HG02763 (cell line): ENCODE data around the gene MRPS15.

Experiments used
- ATAC-seq: cut with Tn5 transposase; IDR thresholded peaks from one replicate; pipeline ENCODE4 v1.9.1; 2021; ENCODE audit warnings: mild to moderate bottlenecking, moderate library complexity; ENCODE audit not compliant: unreplicated experiment

The MRPS15 gene

GRCh38 chr1:36432616-36433015 lies 31.6 kb downstream of the MRPS15 start:
- ATAC-seq: no peak

DNA sequence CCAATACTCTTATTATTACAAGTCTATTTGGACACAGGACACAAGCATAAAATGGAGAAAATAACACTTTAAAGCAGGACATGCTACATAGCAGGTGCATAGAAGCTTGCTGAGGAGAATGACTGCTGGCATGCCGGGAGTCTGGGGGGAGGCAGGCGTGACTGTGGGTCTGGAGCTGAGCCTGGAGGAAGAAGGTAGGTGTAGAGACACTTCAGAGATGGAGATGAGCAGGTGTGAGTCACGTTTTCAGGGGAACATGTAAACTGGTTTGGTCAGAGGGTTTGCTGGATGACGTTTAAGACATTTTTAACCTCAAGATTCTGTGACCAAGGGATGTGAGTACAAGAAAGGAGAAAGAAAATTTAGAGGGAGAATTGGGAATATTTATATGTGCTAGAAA lies 38.4 kb downstream of the MRPS15 start:
- ATAC-seq: no peak

GRCh38 chr1:36421649-36422048 lies 42.5 kb downstream of the MRPS15 start:
- no peak for ATAC-seq

- ATAC-seq: no peak
Observed at GRCh38 chr1:36420836-36421317, 43.3 kb downstream of the MRPS15 start.

GRCh38 chr1:36420409-36420808 lies 43.8 kb downstream of the MRPS15 start:
- no peak for ATAC-seq

DNA sequence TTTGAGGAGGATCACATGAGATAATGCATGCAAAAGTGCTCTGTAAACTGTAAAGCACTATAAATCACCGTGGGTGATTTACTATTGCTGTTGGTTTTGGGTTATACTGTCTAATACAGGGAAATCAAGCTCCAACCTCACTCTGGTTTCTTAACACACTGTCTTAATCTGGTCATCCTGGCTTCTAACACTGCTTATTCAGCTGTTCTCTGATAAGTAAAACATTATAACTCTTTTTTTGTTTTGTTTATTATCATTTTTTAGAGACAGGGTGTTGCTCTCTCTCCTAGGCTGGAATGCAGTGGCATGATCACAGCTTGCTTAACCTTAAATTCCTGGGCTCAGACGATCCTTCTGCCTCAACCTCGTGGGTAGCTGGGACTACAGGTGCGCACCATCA lies 44.6 kb downstream of the MRPS15 start:
- ATAC-seq: no peak

DNA sequence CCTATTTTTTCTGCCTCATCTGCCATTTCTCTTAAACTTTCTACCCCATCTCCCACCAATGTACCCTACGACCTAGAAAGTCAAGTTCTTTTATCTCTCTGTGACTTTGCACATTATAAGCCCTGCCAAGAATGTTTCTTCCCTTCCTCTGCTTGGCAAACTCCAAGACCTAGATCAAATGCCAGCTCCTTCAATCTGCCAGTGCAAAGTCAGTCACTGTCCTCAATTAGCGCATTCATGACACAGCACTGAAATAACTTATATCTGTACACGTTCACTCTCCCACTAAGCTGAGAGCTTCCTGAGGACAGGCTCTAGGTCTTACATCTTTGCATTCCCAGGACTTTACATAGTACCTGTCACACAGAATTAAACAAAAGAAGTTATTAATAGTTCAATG lies 45.0 kb downstream of the MRPS15 start:
- ATAC-seq: no peak

DNA sequence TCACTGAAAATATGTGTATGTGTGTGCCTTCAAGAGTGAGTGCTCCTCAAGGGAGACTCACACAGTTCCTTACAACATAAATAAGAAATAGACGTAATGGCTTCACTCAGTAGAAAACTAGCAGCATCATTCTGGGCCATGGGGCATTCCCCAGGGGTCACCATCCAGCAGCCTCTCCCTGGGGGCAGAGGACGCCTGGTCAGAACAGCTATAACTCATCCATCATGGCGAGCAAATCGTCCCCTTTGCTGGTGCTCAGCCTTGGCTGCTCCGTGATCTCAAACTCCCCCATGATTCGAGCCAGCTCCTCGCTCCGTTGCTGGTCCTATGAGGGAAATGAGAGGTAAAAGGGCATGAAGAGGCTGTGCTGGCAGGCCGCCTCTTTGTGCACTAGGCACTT lies 46.3 kb downstream of the MRPS15 start:
- no peak for ATAC-seq

DNA sequence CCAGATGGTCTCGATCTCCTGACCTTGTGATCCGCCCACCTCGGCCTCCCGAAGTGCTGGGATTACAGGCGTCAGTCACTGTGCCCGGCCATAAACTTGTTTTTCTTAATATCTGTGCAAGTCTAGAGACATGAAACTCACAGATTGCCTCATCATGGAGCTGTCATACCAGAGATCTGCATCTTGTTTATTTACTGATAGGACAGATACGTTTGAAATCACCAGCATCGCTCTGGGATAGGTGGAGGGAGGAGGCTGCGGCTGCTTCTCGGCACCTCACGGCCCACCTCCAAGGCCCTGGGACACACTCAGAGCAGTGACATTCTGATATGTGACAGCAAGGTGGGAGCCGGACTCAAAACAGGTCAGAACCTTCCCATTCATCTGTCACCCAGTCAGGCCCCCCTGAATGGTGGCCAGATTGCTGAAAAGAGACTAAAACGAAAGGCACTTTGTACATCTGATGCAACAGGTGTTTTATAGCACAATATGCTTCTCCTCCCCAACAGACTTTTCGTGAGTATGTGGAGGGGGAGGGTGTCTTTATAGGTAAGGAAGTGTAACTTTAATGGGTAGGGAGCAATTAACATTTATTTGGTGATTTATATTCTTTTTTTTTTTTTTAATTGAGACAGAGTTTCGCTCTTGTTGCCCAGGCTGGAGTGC lies 48.4 kb downstream of the MRPS15 start:
- ATAC-seq: no peak

DNA sequence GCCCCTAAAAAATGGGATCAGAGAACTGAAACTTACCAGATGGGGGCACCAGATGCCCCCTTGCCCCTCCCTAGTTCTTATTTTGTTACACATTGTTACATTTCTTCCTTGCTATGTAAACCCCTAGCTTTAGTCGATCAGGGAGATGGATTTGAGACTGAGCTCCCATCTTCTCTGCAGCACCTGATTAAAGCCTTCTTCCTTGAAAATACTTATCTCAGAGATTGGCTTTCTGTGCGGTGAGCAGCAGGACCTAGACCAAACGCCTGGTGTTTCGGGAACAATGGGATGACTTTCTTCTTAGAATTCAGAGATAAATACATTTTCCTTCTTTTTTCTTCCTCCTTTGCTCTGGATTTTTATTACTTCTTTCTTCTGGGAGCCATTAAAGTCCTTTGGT lies 49.8 kb downstream of the MRPS15 start:
- no peak for ATAC-seq

- ATAC-seq: no peak
Observed at GRCh38 chr1:36411674-36412648, 52.2 kb downstream of the MRPS15 start.

- no peak for ATAC-seq
Observed at GRCh38 chr1:36408479-36408878, 55.7 kb downstream of the MRPS15 start.

DNA sequence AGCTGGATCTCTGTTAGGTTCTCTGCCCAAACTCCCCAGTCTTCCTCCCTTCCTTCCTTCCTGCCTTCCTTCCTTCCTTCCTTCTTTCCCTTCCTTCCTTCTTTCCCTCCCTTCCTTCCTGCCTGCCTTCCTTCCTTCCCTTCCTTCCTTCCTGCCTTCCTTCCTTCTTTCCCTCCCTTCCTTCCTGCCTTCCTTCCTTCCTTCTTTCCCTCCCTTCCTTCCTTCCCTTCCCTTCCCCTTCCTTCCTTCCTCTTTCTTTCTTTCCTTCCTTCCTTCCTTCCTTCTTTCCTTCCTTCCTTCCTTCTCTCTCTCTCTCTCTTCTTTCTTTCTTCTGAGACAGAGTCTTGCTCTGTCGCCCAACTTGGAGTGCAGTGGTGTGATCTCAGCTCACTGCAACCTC lies 57.7 kb downstream of the MRPS15 start:
- no peak for ATAC-seq
